GM18511 (cell line): ENCODE data around the gene EXTL2.
"Not testable (repeated sequence)": the region's sequence is repeated elsewhere in the genome, so short reads cannot be mapped to it uniquely, and the experiment has no call there.

Experiments used
- ATAC-seq: cut with Tn5 transposase; IDR thresholded peaks from one replicate; pipeline ENCODE4 v1.9.1; 2021; ENCODE audit warnings: mild to moderate bottlenecking, moderate library complexity; ENCODE audit not compliant: unreplicated experiment

EXTL2 gene, protein sequence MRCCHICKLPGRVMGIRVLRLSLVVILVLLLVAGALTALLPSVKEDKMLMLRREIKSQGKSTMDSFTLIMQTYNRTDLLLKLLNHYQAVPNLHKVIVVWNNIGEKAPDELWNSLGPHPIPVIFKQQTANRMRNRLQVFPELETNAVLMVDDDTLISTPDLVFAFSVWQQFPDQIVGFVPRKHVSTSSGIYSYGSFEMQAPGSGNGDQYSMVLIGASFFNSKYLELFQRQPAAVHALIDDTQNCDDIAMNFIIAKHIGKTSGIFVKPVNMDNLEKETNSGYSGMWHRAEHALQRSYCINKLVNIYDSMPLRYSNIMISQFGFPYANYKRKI

DNA sequence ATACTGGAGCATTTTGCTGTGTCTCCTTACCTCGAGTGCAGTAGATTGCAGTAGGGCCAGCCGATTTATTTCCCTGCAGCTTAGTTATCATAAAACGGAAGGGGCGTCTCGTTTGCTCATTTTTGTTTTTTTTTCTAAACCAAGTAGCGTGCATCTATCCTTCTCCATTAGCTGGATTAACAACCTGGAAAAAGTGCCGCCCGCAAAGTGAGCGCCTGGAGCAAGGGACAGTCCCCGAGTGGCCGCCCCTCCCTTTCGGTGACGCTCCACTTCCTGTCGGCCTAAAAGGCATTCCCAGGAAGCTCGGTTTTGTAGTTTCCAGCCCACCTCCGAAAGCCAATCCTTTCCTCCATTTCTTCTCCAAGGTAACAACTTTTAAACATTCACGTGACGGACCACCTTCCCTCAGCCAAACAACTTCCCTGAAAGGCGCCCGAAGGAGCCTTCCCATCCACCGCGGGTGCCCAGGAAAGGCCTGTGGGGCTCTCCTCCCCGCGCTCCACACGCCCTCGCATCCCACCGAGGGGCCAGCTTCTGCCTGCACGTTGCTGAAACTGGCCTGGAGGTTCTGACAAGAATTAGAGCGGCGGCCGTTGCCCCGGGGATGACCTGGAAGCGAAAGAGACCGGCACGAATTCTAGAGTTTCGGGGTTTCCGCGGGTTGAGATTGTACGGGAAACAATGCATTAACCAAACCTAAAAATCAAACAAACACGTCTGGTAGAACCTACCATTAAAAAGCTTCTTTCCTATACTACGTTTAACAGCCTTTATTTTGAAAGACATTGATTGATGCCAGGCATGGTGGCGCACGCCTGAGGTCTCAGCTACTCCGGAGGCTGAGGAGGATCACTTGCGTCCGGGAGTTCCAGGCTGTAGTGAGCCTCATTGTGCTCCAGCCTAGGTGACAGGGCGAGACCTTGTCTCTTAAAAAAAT, at the start of gene EXTL2:
Gene EXTL2 (minus strand): TSS at position 240 of the 937 bp plus-strand sequence. CDS start 6,085 bp downstream, outside the sequence.
- ATAC-seq, result peak; percentile 49

GRCh38 chr1:100943533-100943932, 48.9 kb upstream of the EXTL2 start:
- ATAC-seq, result no peak

GRCh38 chr1:100942304-100943046, 47.8 kb upstream of the EXTL2 start:
- no peak for ATAC-seq

DNA sequence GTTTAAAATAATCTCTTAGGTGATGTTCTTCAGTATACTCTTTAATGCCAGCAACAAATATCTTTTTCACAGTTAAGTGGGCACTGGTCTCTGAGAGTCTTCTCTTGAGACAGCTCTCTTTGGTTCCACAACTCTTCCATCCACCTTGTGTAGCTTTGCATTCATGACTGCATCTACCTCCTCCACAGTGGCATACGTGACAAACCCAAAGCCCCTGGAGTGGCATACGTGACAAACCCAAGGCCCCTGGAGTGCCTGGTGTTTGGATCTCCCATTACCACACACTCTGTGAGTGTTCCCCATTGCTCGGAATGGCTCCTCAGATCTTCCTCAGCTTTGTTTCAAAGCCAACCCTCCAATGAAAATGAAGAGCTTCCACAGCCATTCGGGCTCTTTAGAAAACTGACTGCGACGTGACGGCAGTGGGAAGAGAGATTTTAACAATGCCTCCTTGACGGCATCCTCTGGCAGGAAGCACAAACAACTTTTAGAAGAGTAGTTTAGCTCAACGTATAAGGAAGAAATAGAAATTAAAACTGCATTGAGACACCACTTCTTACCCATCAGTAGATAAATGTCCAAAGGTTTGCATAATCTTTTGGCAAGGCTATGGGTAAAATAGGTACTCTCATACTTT, 47.1 kb upstream of the EXTL2 start:
- no peak for ATAC-seq

DNA sequence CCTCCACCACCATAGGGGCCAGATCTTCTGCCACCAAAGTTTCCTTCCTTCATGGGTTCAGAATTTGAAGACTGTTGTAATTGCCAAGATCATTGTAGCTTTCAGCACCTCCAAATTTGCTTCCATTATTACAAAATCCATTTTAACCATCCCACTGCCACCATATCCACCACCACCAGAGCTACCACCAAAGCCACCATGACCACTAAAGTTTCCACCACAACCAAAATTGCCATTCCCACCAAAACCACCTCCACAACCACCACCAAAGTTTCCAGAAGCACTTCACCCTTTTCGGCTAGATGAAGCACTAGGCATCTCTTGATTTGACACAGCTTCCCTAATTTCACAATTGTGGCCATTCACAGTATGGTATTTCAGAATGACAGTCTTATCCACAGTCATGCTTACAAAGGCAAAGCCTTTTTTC, 46.5 kb upstream of the EXTL2 start:
- ATAC-seq, result no peak

- ATAC-seq, result no peak
Measured at GRCh38 chr1:100936194-100936967, 41.7 kb upstream of the EXTL2 start.

- ATAC-seq, result not testable (repeated sequence)
Measured at GRCh38 chr1:100933555-100933954, 38.9 kb upstream of the EXTL2 start.

GRCh38 chr1:100931716-100932115, 37.1 kb upstream of the EXTL2 start:
- no peak for ATAC-seq

DNA sequence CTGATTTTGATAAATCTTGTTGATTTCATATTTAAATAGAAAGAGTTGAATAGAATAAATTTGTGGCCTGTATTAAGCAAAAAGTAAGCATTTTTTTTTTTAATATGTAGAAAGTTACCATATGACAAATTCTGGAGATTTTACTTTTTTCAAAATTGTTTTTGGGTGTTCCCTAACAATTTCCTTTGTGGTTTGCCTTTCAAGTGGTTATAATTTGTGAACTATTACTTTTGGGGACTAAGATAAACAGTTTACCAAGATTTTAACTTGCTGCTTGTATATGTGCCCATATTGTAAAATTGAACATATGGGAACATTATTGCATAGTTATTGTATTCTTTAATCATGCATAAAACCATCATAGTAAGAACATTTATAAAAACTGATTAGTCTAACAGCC, 35.9 kb upstream of the EXTL2 start:
- no peak for ATAC-seq

GRCh38 chr1:100928128-100928527, 33.5 kb upstream of the EXTL2 start:
- no peak for ATAC-seq

DNA sequence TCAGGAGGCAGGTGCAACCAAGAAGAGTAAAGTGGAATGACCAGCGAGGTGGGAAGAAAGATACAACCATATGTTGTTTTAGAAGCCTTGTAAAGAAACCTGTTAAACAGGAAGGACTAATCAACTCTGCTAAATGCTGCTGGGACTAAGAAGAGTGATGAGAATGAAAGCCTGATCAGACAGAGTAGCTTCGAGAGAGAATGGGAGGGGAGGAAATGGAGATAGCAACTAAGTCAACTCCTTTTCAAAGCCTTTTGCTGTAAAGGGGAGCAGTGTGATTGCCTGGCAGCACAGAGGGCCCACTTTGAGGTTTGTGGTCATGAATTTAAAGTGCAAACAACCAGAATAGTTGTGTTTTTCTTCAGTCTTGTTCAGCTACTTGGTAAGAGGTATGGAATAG, 32.6 kb upstream of the EXTL2 start:
- peak; percentile 69 for ATAC-seq

GRCh38 chr1:100926240-100926639, 31.6 kb upstream of the EXTL2 start:
- no peak for ATAC-seq

DNA sequence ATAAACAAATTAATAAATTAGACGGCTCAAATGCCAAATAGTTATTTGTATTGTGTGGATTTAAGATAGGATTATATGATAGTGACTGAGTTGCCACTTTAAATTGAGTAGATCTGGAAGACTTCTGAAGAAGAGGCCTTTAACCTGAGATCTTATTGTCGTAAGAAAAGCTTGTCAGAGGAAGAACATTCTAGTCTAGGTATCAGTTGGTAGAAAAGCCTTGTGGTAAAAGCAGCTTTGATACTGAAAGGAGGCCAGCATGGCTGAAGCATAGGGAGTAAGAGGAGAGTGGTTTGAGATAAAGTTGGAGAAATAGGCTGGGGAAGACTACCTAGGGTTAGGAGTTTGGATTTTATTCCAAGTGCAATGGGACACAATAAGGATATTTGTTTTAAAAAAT, 30.3 kb upstream of the EXTL2 start:
- ATAC-seq, result no peak

GRCh38 chr1:100924212-100924611, 29.6 kb upstream of the EXTL2 start:
- ATAC-seq, result no peak

- no peak for ATAC-seq
Measured at GRCh38 chr1:100921110-100921706, 26.6 kb upstream of the EXTL2 start.

DNA sequence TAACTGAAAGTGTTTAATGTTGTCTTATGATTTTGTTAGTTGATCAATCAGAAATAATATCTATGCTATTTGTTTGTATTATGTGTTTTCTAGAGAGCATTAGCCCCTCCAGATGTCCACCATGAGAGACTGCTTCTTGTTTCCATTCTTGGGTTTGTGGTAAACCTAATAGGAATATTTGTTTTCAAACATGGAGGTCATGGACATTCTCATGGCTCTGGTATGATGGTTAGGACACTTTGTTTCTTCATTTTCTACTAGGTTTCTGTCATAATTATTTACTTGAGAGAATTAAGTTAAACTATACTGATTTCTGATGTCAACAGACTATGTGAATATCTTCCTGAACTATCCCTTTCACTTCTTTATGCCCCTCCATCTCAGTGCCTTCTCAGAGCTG, 17.4 kb upstream of the EXTL2 start:
- ATAC-seq, result no peak

GRCh38 chr1:100909018-100909417, 14.4 kb upstream of the EXTL2 start:
- no peak for ATAC-seq

DNA sequence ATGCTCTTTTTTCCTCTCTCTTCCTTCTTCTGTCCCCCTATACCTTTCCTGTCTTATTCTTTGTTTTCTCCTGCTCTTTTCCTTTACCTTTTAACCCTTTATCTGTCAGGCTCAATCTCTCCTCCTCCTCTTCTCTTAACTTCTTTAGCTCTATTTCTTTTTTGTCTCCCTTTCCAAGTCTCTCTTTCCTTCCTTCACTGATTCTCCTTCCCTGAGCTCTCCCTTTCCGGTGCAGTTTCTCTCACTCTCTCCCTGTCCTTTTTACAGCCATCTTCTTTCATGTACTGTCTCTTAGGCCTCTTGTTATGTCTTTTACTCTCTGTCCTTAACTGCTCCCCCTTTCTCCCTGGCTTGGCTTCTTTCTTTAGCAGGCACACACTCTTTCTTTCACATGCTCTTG, 13.2 kb upstream of the EXTL2 start:
- ATAC-seq, result no peak

GRCh38 chr1:100905181-100905580, 10.5 kb upstream of the EXTL2 start:
- ATAC-seq, result no peak

DNA sequence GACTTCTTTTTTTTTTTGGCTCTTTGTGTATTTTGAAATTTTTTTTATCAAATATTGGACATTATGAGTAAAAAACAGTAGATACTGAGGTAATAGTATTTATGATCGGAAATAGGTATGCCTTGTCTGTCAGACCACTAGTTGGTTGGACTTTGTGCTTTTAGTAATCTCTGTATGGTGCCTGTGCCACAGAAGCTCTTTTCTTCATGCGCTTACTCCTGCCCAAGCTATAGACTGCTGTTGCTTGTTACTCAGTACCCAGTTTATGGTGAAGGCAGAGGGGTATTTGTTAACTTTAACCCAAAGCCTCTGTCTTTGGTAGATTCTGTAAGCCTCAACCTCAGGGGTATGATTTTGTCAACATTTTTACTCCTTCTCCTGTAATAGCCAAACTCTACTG, 9.9 kb upstream of the EXTL2 start:
- ATAC-seq, result no peak
